B cell (primary cell): ENCODE data around the gene AUTS2. TPM values are rescaled to one million over a fixed set of nuclear protein-coding genes. Genes with fewer than 3 reads are reported as not detected.

Experiments used
- ATAC-seq: fragments of 200-7000 bp; cut with Tn5 transposase; one replicate; pipeline ENCODE4 v1.10.0; 2021; ENCODE audit warnings: low read depth, mild to moderate bottlenecking, moderate number of reproducible peaks, moderate library complexity
- CTCF ChIA-PET: fragments of 350-600 bp; sonication (Branson Sonifier 250); formaldehyde crosslinking; loops from one replicate; lab custom pipeline; 2021; ENCODE audit warnings: antibody characterized with exemption, inconsistent platforms; lab: Charles Lee
- POLR2A ChIA-PET: fragments of 350-600 bp; sonication (Branson Sonifier 250); formaldehyde crosslinking; loops from one replicate; lab custom pipeline; 2021; ENCODE audit warnings: antibody characterized with exemption; lab: Charles Lee
- DNase-seq: peaks from one replicate; pipeline ENCODE4 v3.0.0; 2013
- H2AFZ ChIP-seq: 2 replicates; pipeline ENCODE4 v1.6.1; 2012; ENCODE audit warnings: mild to moderate bottlenecking, low read depth, low read length; ENCODE audit not compliant: insufficient read depth, poor library complexity, severe bottlenecking
- H3K27ac ChIP-seq, 2 donors: 1 replicate in 1 of 2; 2 replicates in 1 of 2; pipeline ENCODE4 v1.5.1; 2012 to 2013; ENCODE audit warnings: low read length in 2 of 2, mild to moderate bottlenecking in 2 of 2, moderate library complexity in 1 of 2
- H3K27me3 ChIP-seq, 4 experiments: fragments of 200-600 bp in 1 of 4; sonication (generic) in 1 of 4; replicated peaks in 1 of 4; 1 replicate in 2 of 4; 2 replicates in 2 of 4; pipeline versions ENCODE4 v1.6.1 to v1.7.0; 2013 to 2016; ENCODE audit warnings: low read length in 3 of 4, mild to moderate bottlenecking in 2 of 4, mixed read lengths in 1 of 4, moderate library complexity in 1 of 4; ENCODE audit not compliant: insufficient read depth in 4 of 4, control insufficient read depth in 3 of 4; ENCODE audit errors: control extremely low read depth in 1 of 4
- H3K36me3 ChIP-seq, 2 experiments: replicated peaks in 1 of 2; 1 replicate in 1 of 2; 2 replicates in 1 of 2; pipeline versions ENCODE4 v1.6.1 to v1.7.1; 2013; ENCODE audit warnings: low read length in 1 of 2; ENCODE audit not compliant: insufficient read depth in 2 of 2, control insufficient read depth in 1 of 2; ENCODE audit errors: control extremely low read depth in 1 of 2, extremely low read depth in 1 of 2
- H3K4me1 ChIP-seq, 2 donors: fragments of 200-600 bp in 1 of 2; sonication (generic) in 1 of 2; 1 replicate in 1 of 2; 2 replicates in 1 of 2; pipeline versions ENCODE4 v1.5.1 to v1.6.1; 2013 to 2017; ENCODE audit warnings: low read length in 2 of 2; ENCODE audit not compliant: control insufficient read depth in 2 of 2, insufficient read depth in 2 of 2
- H3K4me2 ChIP-seq: replicated peaks from 2 replicates; pipeline ENCODE3; 2012; ENCODE audit warnings: mild to moderate bottlenecking, low read depth, low read length; ENCODE audit not compliant: poor library complexity, severe bottlenecking
- H3K4me3 ChIP-seq, 5 experiments: fragments of 200-600 bp in 1 of 5; sonication (generic) in 1 of 5; 1 replicate in 3 of 5; 2 replicates in 2 of 5; pipeline versions ENCODE4 v1.5.1 to v1.7.0; 2011 to 2016; ENCODE audit warnings: low read length in 4 of 5, mild to moderate bottlenecking in 4 of 5, low read depth in 2 of 5, control low read depth in 1 of 5, moderate library complexity in 1 of 5; ENCODE audit not compliant: insufficient read depth in 1 of 5; ENCODE audit errors: control extremely low read depth in 1 of 5, extremely low read depth in 1 of 5
- H3K79me2 ChIP-seq: fragments of 200-600 bp; sonication (generic); one replicate; pipeline ENCODE4 v1.6.0; 2016; ENCODE audit warnings: low read length; ENCODE audit not compliant: control insufficient read depth, insufficient read depth
- H3K9ac ChIP-seq: fragments of 200-600 bp; sonication (generic); 2 replicates; pipeline ENCODE4 v1.6.1; 2017; ENCODE audit warnings: mild to moderate bottlenecking, low read length, moderate library complexity
- H3K9me3 ChIP-seq, 3 donors: one replicate each; pipeline versions ENCODE4 v1.6.1 to v1.7.1; 2013; ENCODE audit warnings: low read length in 2 of 3; ENCODE audit not compliant: control insufficient read depth in 2 of 3, insufficient read depth in 1 of 3; ENCODE audit errors: control extremely low read depth in 1 of 3
- H4K20me1 ChIP-seq: 2 replicates; pipeline ENCODE4 v1.6.0; 2012; ENCODE audit warnings: mild to moderate bottlenecking, low read length; ENCODE audit not compliant: insufficient read depth, control insufficient read depth, poor library complexity, severe bottlenecking
- H3K27ac Mint-ChIP-seq: one replicate; pipeline ENCODE4 v1.8.0; 2021; ENCODE audit warnings: mixed read lengths
- H3K27me3 Mint-ChIP-seq: one replicate; pipeline ENCODE4 v1.8.0; 2021; ENCODE audit warnings: mixed read lengths
- H3K4me1 Mint-ChIP-seq: one replicate; pipeline ENCODE4 v1.8.0; 2021; ENCODE audit warnings: mixed read lengths
- H3K4me3 Mint-ChIP-seq: one replicate; pipeline ENCODE4 v1.8.0; 2021; ENCODE audit warnings: mixed read lengths
- H3K9me3 Mint-ChIP-seq: one replicate; pipeline ENCODE4 v1.8.0; 2022; ENCODE audit warnings: mixed read lengths; ENCODE audit not compliant: insufficient read depth
- EZH2 ChIP-seq: IDR thresholded peaks from 2 replicates; pipeline ENCODE4 v1.6.1; 2012; ENCODE audit warnings: borderline replicate concordance, low read depth, mild to moderate bottlenecking, moderate library complexity, low read length; ENCODE audit not compliant: insufficient read depth, poor library complexity, severe bottlenecking
- WGBS: methylation state at CpG from one replicate; pipeline ENCODE4 v1.1.5; 2013; ENCODE audit warnings: missing lambda C conversion rate; ENCODE audit not compliant: insufficient coverage; 5-methylcytosine and 5-hydroxymethylcytosine counted together
- intact Hi-C: fragments of 100-400 bp; cut with micrococcal nuclease; formaldehyde crosslinking; loops from one replicate; pipeline ENCODE4 v1.10.0; 2022
- polyA plus RNA-seq: library from polyadenylated mRNA; depleted of rRNA; stranded (reverse); fragments of >200 nt; gene quantifications from 2 replicates; pipeline ENCODE4 v1.2.3, GENCODE V29; 2012
- total RNA-seq, 2 donors: library from RNA; stranded (reverse); fragments of 120-200 nt in 1 of 2; gene quantifications; 1 replicate in 1 of 2; 2 replicates in 1 of 2; pipeline versions ENCODE4 v1.2.3 to v1.2.4, GENCODE V29; 2013 to 2022
- TF ChIP-seq, protein P1 (sequence below): fragments of 200-600 bp; IDR thresholded peaks from one replicate; pipeline ENCODE4 v1.8.0; 2022; ENCODE audit warnings: antibody characterized with exemption, mild to moderate bottlenecking

The AUTS2 gene
- total and polyA plus RNA-seq, 2 donors (not counting 1 experiment from before 2014, with no cell fraction given) = 22.3 to 35.0 TPM

DNA sequence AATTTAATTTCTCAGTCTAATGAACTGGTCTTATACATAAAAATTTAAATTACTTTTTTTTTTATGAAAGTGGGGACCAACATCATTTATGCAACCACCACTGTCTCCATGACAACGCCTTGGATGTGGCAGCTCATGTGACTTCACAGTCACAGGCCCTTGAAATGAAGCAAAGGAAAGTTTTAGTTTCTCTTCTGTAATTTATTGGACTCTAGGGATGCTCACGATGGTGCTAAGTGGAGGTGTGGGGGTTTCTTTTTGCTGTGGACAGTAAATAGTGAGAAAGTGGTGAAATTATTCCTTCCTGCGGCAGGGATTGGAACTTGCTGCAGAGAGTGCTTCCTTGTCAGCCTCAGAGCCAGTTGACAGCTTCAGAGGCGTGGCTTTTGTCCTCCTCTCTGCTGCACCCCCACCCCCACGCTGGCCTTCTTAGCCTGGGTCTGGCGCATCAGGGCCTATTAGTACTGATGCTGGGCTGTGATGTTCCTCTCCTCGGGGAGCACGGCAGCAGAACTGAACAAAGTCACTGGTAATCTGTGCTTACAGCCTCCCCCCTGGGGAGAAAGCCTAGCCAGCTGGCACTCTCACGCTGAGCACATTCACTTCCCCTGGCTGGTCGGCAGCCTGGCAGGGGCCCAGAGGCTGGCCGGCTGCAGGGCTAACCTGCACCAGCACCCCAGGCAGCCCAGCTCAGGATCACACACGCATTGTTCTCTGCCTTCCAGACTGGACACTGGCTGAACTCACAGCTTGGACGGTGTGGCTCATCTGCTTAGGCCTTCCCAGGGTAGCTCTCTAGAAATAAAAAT lies 1016.2 kb downstream of the AUTS2 start:
- WGBS = 20% methylated on average over 12 of the region's 13 CpGs
- Histone ChIP-seq H2AFZ (no peak overlapping the region), H3K36me3 (no peaks in the 10 kb centered on the region), H3K27me3 (no peaks in the 10 kb centered on the region), H4K20me1 (no peaks in the 10 kb centered on the region), H3K79me2 (no peaks in the 10 kb centered on the region), H3K4me1 (peaks cover 4 to 14% of the 10 kb centered on the region in 2 donors), H3K9me3 (peaks cover 0 to 5% (median 0%) of the 10 kb centered on the region in 3 donors), H3K9ac (no peak overlapping the region), H3K27ac (peak overlapping the region; percentile 18 to 25), H3K4me2 (peak overlapping the region; percentile 29), H3K4me3 (no peak overlapping the region)
- Mint-ChIP-seq H3K27ac (peak overlapping the region; percentile 63), H3K27me3 (no peaks in the 10 kb centered on the region), H3K4me3 (no peak overlapping the region), H3K9me3 (no peaks in the 10 kb centered on the region), H3K4me1 (peaks cover 19% of the 10 kb centered on the region)
- CTCF ChIA-PET = interaction anchor here (0.7 kb wide), 1 partner anchor 294 kb away, joined by 4 read pairs; no protein-coding TSS in a partner anchor
- TF ChIP-seq, protein P1, sequence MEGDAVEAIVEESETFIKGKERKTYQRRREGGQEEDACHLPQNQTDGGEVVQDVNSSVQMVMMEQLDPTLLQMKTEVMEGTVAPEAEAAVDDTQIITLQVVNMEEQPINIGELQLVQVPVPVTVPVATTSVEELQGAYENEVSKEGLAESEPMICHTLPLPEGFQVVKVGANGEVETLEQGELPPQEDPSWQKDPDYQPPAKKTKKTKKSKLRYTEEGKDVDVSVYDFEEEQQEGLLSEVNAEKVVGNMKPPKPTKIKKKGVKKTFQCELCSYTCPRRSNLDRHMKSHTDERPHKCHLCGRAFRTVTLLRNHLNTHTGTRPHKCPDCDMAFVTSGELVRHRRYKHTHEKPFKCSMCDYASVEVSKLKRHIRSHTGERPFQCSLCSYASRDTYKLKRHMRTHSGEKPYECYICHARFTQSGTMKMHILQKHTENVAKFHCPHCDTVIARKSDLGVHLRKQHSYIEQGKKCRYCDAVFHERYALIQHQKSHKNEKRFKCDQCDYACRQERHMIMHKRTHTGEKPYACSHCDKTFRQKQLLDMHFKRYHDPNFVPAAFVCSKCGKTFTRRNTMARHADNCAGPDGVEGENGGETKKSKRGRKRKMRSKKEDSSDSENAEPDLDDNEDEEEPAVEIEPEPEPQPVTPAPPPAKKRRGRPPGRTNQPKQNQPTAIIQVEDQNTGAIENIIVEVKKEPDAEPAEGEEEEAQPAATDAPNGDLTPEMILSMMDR = no peak
- no peak for TF ChIP-seq EZH2
- ATAC-seq (peak; percentile 65), DNase-seq (peak; percentile 44)
- POLR2A ChIA-PET = no interaction called here
- intact Hi-C loops = no loop called here

- Histone ChIP-seq H2AFZ (no peak overlapping the region), H3K9me3 (peaks cover 0 to 5% (median 0%) of the 10 kb centered on the region in 3 donors), H3K9ac (no peak overlapping the region), H4K20me1 (no peaks in the 10 kb centered on the region), H3K27me3 (no peaks in the 10 kb centered on the region), H3K4me1 (peaks cover 4 to 14% of the 10 kb centered on the region in 2 donors), H3K27ac (no peak overlapping the region), H3K36me3 (no peaks in the 10 kb centered on the region), H3K4me2 (no peak overlapping the region), H3K4me3 (no peak overlapping the region), H3K79me2 (no peaks in the 10 kb centered on the region)
- WGBS = 96% methylated on average over 3 of the region's 5 CpGs
- TF ChIP-seq, protein P1 = no peak
- no peak for TF ChIP-seq EZH2
- intact Hi-C loops = no loop called here
- H3K27ac Mint-ChIP-seq = no peak overlapping the region
- no peaks in the 10 kb centered on the region for H3K27me3 Mint-ChIP-seq
- DNase-seq (no peak), ATAC-seq (no peak)
- no peaks in the 10 kb centered on the region for H3K9me3 Mint-ChIP-seq
- H3K4me1 Mint-ChIP-seq = peaks cover 19% of the 10 kb centered on the region
- POLR2A ChIA-PET = no interaction called here
- CTCF ChIA-PET = no interaction called here
- H3K4me3 Mint-ChIP-seq = no peak overlapping the region
Measured at GRCh38 chr7:70615066-70615606, 1016.9 kb downstream of the AUTS2 start.
